Heart left ventricle (tissue), 16 donors: ENCODE data around the gene CIB4. TPM values are rescaled to one million over a fixed set of nuclear protein-coding genes. Genes with fewer than 3 reads are reported as not detected.

Experiments used
- ATAC-seq, 4 donors: fragments of 200-7000 bp; cut with Tn5 transposase; one replicate each; pipeline ENCODE4 v1.9.1; 2020 to 2022; ENCODE audit warnings: moderate library complexity in 4 of 4, mild to moderate bottlenecking in 3 of 4, moderate number of reproducible peaks in 1 of 4
- DNase-seq, 5 donors: peaks; one replicate each; pipeline ENCODE4 v3.0.0-alpha.2; 2020
- H3K27ac ChIP-seq, 12 donors: fragments of 200-600 bp; sonication (generic) in 4 of 12; one replicate each; pipeline versions ENCODE4 v1.5.0 to v1.8.0; 2016 to 2022; ENCODE audit warnings: mild to moderate bottlenecking in 2 of 12
- H3K27me3 ChIP-seq, 9 donors: fragments of 200-600 bp; sonication (generic) in 2 of 9; one replicate each; pipeline versions ENCODE4 v1.5.1 to v1.8.0; 2016 to 2022; ENCODE audit warnings: mild to moderate bottlenecking in 3 of 9
- H3K36me3 ChIP-seq, 9 donors: fragments of 200-600 bp; sonication (generic) in 2 of 9; one replicate each; pipeline versions ENCODE4 v1.5.0 to v1.8.0; 2018 to 2022; ENCODE audit warnings: mild to moderate bottlenecking in 2 of 9
- H3K4me1 ChIP-seq, 12 donors: fragments of 200-600 bp; sonication (generic) in 4 of 12; one replicate each; pipeline versions ENCODE4 v1.5.0 to v1.8.0; 2016 to 2022; ENCODE audit warnings: mild to moderate bottlenecking in 3 of 12
- H3K4me3 ChIP-seq, 12 donors: fragments of 200-600 bp; sonication (generic) in 4 of 12; one replicate each; pipeline versions ENCODE4 v1.5.0 to v1.8.0; 2017 to 2022; ENCODE audit warnings: mild to moderate bottlenecking in 9 of 12, moderate library complexity in 4 of 12
- H3K9me3 ChIP-seq, 12 donors: fragments of 200-600 bp; sonication (generic) in 4 of 12; one replicate each; pipeline versions ENCODE4 v1.5.0 to v1.8.0; 2016 to 2022; ENCODE audit warnings: mild to moderate bottlenecking in 1 of 12
- POLR2A ChIP-seq, 2 donors: fragments of 450-650 bp; IDR thresholded peaks; one replicate each; pipeline ENCODE4 v1.6.1; 2017; ENCODE audit warnings: antibody characterized with exemption in 2 of 2, mild to moderate bottlenecking in 2 of 2, moderate library complexity in 2 of 2
- WGBS, 4 donors: extraction: QIAGEN DNeasy Blood & Tissue Kit in 2 of 4; methylation state at CpG; one replicate each; pipeline versions ENCODE4 v1.1.5 to v1.1.7; 2013 to 2018; 5-methylcytosine and 5-hydroxymethylcytosine counted together
- intact Hi-C, 10 donors: fragments of 100-400 bp; cut with DNase I; formaldehyde crosslinking; loops; one replicate each; pipeline versions ENCODE4 v1.11.1 to v1.14.2; 2022
- polyA plus RNA-seq, 2 donors: library from polyadenylated mRNA; stranded (reverse); fragments of 200-250 nt; gene quantifications; one replicate each; pipeline ENCODE4 v1.2.3, GENCODE V29; 2013
- total RNA-seq, 9 donors: library from RNA; depleted of rRNA in 2 of 9; stranded (reverse); fragments of >200 nt in 2 of 9; fragmentation: NEBNext Ultra II Directional in 3 of 9; extraction: Animal tissue kit (Norgen Biotek cat#: 25700) in 3 of 9; gene quantifications; one replicate each; pipeline versions ENCODE4 v1.1.0 to v1.2.4, GENCODE V29; 2016 to 2023
- TF ChIP-seq, protein P1 (sequence below), 12 donors: fragments of 200-600 bp; sonication (generic) in 4 of 12; IDR thresholded peaks; one replicate each; pipeline versions ENCODE4 v1.5.0 to v1.8.0; 2018 to 2022; ENCODE audit warnings: antibody characterized with exemption in 12 of 12, mild to moderate bottlenecking in 5 of 12
- donor health status: ischemic (EF 13 %, LVEDD 7.1; RV severe dilation, severe dysfunction).
- donor health status: healthy with polysubstance abuse.
- donor health status: DM: no; HTN: yes; CAD: no.
- donor health status: DM: no; HTN: no; CAD: no.
- donor health status: ischemic (EF 25% LVEDD 6.9; RV normal size, moderate dysfunction).
- donor health status: ischemic (EF 25% LVEDD 5.7; RV mildly dilated, moderate dysfunction).
- donor health status: healthy.
- donor health status: DM: yes; HTN: yes; CAD: no.
- donor health status: ischemic (EF 35%, LVEDD 5.7; RV mildly dilated, moderate dysfunction).
- donor health status: nonischemic (EF 11% LVEDD 7.7; RV severe dilation, severe dysfunction).
- donor health status: DM: yes; HTN: yes; CAD: no.
- donor health status: PGD.
- donor health status: ischemic (EF 29% LVEDD 5.4; RV normal size, mild dysfunction).
- donor health status: nonischemic (EF 23%, LVEDD 6.1; RV moderate dilation, normal function).

The CIB4 gene
- total and polyA plus RNA-seq, 11 donors = not detected

- no peaks in the 10 kb centered on the region for H3K4me1 ChIP-seq
- 66 to 75% (median 69%) methylated on average over 6 to 8 of the region's 8 CpGs for WGBS, 4 donors
Measured at GRCh38 chr2:26639685-26640243, 1.4 kb downstream of the CIB4 start.

DNA sequence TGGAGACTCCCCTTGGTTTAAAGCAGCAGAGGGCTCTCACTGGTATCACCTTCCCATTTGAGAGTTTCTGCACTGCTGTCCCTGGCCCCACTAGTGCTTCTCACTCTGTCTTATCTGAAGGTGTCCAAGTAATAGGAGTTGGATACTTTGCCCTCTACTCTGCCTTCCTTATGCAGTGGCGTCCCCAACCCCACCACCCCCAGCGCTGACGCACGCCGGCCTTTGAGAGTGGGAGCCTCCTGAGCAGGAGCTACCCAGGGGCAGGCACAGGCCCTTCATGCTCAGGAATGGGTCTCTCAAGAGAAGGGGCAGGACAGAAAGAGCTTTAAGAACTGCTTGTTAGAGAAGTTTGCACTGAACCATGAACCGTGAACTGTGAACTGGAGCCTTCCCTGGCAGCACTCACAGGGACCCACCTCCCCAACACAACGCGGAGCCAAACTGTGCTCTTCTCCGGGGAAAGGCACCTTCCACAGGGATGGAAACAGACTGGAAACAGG is 3.3 kb downstream of the CIB4 start:
- H3K27me3 ChIP-seq = peaks cover 0 to 16% (median 0%) of the 10 kb centered on the region in 9 donors
- DNase-seq (peak in 1 of 5 donors; percentile 35), ATAC-seq (no peak)
- H3K27ac ChIP-seq = no peak overlapping the region
- WGBS, 4 donors = 81 to 93% (median 86%) methylated on average over 9 of the region's 9 CpGs
- H3K9me3 ChIP-seq = no peaks in the 10 kb centered on the region
- TF ChIP-seq POLR2A (IDR thresholded peaks at IDR 0.05) = no peak
- TF ChIP-seq, protein P1, sequence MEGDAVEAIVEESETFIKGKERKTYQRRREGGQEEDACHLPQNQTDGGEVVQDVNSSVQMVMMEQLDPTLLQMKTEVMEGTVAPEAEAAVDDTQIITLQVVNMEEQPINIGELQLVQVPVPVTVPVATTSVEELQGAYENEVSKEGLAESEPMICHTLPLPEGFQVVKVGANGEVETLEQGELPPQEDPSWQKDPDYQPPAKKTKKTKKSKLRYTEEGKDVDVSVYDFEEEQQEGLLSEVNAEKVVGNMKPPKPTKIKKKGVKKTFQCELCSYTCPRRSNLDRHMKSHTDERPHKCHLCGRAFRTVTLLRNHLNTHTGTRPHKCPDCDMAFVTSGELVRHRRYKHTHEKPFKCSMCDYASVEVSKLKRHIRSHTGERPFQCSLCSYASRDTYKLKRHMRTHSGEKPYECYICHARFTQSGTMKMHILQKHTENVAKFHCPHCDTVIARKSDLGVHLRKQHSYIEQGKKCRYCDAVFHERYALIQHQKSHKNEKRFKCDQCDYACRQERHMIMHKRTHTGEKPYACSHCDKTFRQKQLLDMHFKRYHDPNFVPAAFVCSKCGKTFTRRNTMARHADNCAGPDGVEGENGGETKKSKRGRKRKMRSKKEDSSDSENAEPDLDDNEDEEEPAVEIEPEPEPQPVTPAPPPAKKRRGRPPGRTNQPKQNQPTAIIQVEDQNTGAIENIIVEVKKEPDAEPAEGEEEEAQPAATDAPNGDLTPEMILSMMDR (IDR thresholded peaks at IDR 0.05) = no peak
- intact Hi-C loops = no loop called here
- H3K36me3 ChIP-seq = no peaks in the 10 kb centered on the region
- no peaks in the 10 kb centered on the region for H3K4me1 ChIP-seq
- no peak overlapping the region for H3K4me3 ChIP-seq

More at GRCh38 chr2:26639685-26640243, 1.4 kb downstream of the CIB4 start:
- intact Hi-C loops = no loop called here
- Histone ChIP-seq H3K4me3 (no peak overlapping the region), H3K27ac (no peak overlapping the region), H3K9me3 (no peaks in the 10 kb centered on the region), H3K27me3 (peaks cover 0 to 22% (median 0%) of the 10 kb centered on the region in 9 donors), H3K36me3 (no peaks in the 10 kb centered on the region)
- no peak for ATAC-seq
- DNase-seq = peak in 1 of 5 donors; percentile 20
- no peak for TF ChIP-seq POLR2A (IDR thresholded peaks at IDR 0.05)
- TF ChIP-seq, protein P1 (IDR thresholded peaks at IDR 0.05) = no peak

GRCh38 chr2:26636935-26637334 is 4.2 kb downstream of the CIB4 start:
- 78 to 87% (median 84%) methylated on average over 6 of the region's 6 CpGs for WGBS, 4 donors
- Histone ChIP-seq H3K36me3 (no peaks in the 10 kb centered on the region), H3K27me3 (peaks cover 0 to 16% (median 0%) of the 10 kb centered on the region in 9 donors), H3K27ac (no peak overlapping the region), H3K4me3 (no peak overlapping the region), H3K4me1 (no peaks in the 10 kb centered on the region), H3K9me3 (no peaks in the 10 kb centered on the region)
- no peak for TF ChIP-seq POLR2A (IDR thresholded peaks at IDR 0.05)
- ATAC-seq = no peak
- intact Hi-C loops = no loop called here
- DNase-seq = no peak

- 77 to 86% (median 80%) methylated on average over 3 of the region's 3 CpGs for WGBS, 4 donors
- no peak for TF ChIP-seq POLR2A (IDR thresholded peaks at IDR 0.05)
- TF ChIP-seq, protein P1 (IDR thresholded peaks at IDR 0.05) = no peak
- intact Hi-C loops = no loop called here
Measured at GRCh38 chr2:26635401-26635800, 5.8 kb downstream of the CIB4 start.

More at GRCh38 chr2:26635401-26635800, 5.8 kb downstream of the CIB4 start:
- DNase-seq (peak in 1 of 5 donors; percentile 12), ATAC-seq (no peak)
- Histone ChIP-seq H3K4me1 (no peaks in the 10 kb centered on the region), H3K27me3 (peaks cover 0 to 3% (median 0%) of the 10 kb centered on the region in 9 donors), H3K27ac (no peak overlapping the region), H3K4me3 (no peak overlapping the region), H3K9me3 (no peaks in the 10 kb centered on the region), H3K36me3 (no peaks in the 10 kb centered on the region)
